Endothelial cell of umbilical vein (primary cell): ENCODE results near the gene SYT14. TPM values are rescaled to one million over a fixed set of nuclear protein-coding genes. Genes with fewer than 3 reads are reported as not detected.
"Not testable (repeated sequence)": the region's sequence is repeated elsewhere in the genome, so short reads cannot be mapped to it uniquely, and the experiment has no call there.

Experiments used
- BruUV-seq: library from RNA; stranded (reverse); fragments of 400-500 nt; replicated peaks from 2 replicates; lab custom pipeline; 2021; lab: Mats Ljungman, UMichigan
- CTCF ChIA-PET: fragments of 300-600, 350-600 bp; sonication (Branson Sonifier 250); formaldehyde crosslinking; loops from one replicate; lab custom pipeline; 2021; ENCODE audit warnings: antibody characterized with exemption, inconsistent platforms; lab: Charles Lee
- POLR2A ChIA-PET: fragments of 300-600, 350-600 bp; sonication (Branson Sonifier 250); formaldehyde crosslinking; loops from one replicate; lab custom pipeline; 2021; ENCODE audit warnings: antibody characterized with exemption, inconsistent platforms; lab: Charles Lee
- DNase-seq: peaks from one replicate; pipeline ENCODE4 v3.0.0-alpha.2; 2011; ENCODE audit warnings: low read depth, low spot score
- FAIRE-seq: peaks from 2 replicates; lab custom pipeline; 2011; peaks lifted over from hg19 to GRCh38; lab: Jason Lieb, UNC
- H2AFZ ChIP-seq: 2 replicates; pipeline ENCODE4 v1.6.0; 2012; ENCODE audit warnings: low read depth, low read length, control low read depth, inconsistent platforms
- H3K27ac ChIP-seq: 2 replicates; pipeline ENCODE4 v1.5.1; 2011; ENCODE audit warnings: low read depth, mild to moderate bottlenecking, control low read depth, low read length, moderate library complexity; ENCODE audit not compliant: insufficient read depth
- H3K27me3 ChIP-seq, 2 experiments: 2 replicates each; pipeline versions ENCODE4 v1.6.0 to v1.6.1; 2011; ENCODE audit warnings: low read length in 2 of 2, mixed read lengths in 1 of 2; ENCODE audit not compliant: control insufficient read depth in 2 of 2, insufficient read depth in 2 of 2
- H3K36me3 ChIP-seq, 2 experiments: 2 replicates in 1 of 2; 3 replicates in 1 of 2; pipeline ENCODE4 v1.5.1; 2011; ENCODE audit warnings: low read length in 2 of 2, mild to moderate bottlenecking in 1 of 2, moderate library complexity in 1 of 2; ENCODE audit not compliant: control insufficient read depth in 2 of 2, insufficient read depth in 2 of 2; ENCODE audit errors: extremely low read depth in 1 of 2
- H3K4me1 ChIP-seq: 3 replicates; pipeline ENCODE4 v1.5.1; 2011; ENCODE audit warnings: mild to moderate bottlenecking, low read length; ENCODE audit not compliant: control insufficient read depth, insufficient read depth; ENCODE audit errors: extremely low read depth
- H3K4me2 ChIP-seq: 2 replicates; pipeline ENCODE4 v1.6.1; 2011; ENCODE audit warnings: low read length, control low read depth, mixed read lengths; ENCODE audit not compliant: insufficient read depth
- H3K4me3 ChIP-seq, 3 experiments: fragments of 200-600 bp in 1 of 3; sonication (generic), shearing (Covaris generic) in 1 of 3; replicated peaks in 1 of 3; 2 replicates each; pipeline ENCODE4 v1.5.1; 2011 to 2016; ENCODE audit warnings: control low read depth in 3 of 3, low read length in 3 of 3, mild to moderate bottlenecking in 2 of 3, inconsistent platforms in 1 of 3, low read depth in 1 of 3, moderate library complexity in 1 of 3; ENCODE audit not compliant: insufficient read depth in 1 of 3
- H3K79me2 ChIP-seq: 2 replicates; pipeline ENCODE4 v1.6.0; 2012; ENCODE audit warnings: low read length, inconsistent platforms; ENCODE audit not compliant: control insufficient read depth, insufficient read depth
- H3K9ac ChIP-seq: replicated peaks from 2 replicates; pipeline ENCODE3; 2011; ENCODE audit warnings: low read length, control low read depth; ENCODE audit not compliant: insufficient read depth; ENCODE audit errors: extremely low read depth
- H3K9me1 ChIP-seq: replicated peaks from 3 replicates; pipeline ENCODE4 v1.6.0; 2011; ENCODE audit warnings: mild to moderate bottlenecking, low read length; ENCODE audit not compliant: control insufficient read depth, insufficient read depth; ENCODE audit errors: extremely low read depth
- H3K9me3 ChIP-seq: replicated peaks from 2 replicates; pipeline ENCODE4 v1.5.1; 2012; ENCODE audit warnings: low read length, inconsistent platforms; ENCODE audit not compliant: control insufficient read depth, insufficient read depth
- H4K20me1 ChIP-seq: replicated peaks from 2 replicates; pipeline ENCODE3; 2011; ENCODE audit warnings: mild to moderate bottlenecking, low read length; ENCODE audit not compliant: control insufficient read depth, insufficient read depth; ENCODE audit errors: extremely low read depth
- CTCF ChIP-seq, 2 donors: IDR thresholded peaks; 1 replicate in 1 of 2; 2 replicates in 1 of 2; pipeline ENCODE4 v1.5.1; 2011; ENCODE audit warnings: low read length in 2 of 2, mild to moderate bottlenecking in 2 of 2, moderate library complexity in 2 of 2, control low read depth in 1 of 2, inconsistent platforms in 1 of 2, low read depth in 1 of 2; ENCODE audit not compliant: insufficient read depth in 1 of 2; ENCODE audit errors: extremely low read depth in 1 of 2
- EZH2 ChIP-seq: IDR thresholded peaks from 2 replicates; pipeline ENCODE4 v1.6.1; 2012; ENCODE audit warnings: borderline replicate concordance, low read depth, mild to moderate bottlenecking, moderate library complexity, low read length, inconsistent platforms; ENCODE audit not compliant: severe bottlenecking
- FOS ChIP-seq: IDR thresholded peaks from 2 replicates; pipeline ENCODE4 v1.6.1; 2011; ENCODE audit warnings: mild to moderate bottlenecking, low read length, moderate library complexity, borderline replicate concordance; ENCODE audit not compliant: insufficient read depth
- GATA2 ChIP-seq: IDR thresholded peaks from 2 replicates; pipeline ENCODE4 v1.7.0; 2011; ENCODE audit warnings: low read depth, mild to moderate bottlenecking, moderate library complexity, mixed read lengths, low read length; ENCODE audit not compliant: insufficient read length, insufficient read depth
- JUN ChIP-seq: IDR thresholded peaks from 2 replicates; pipeline ENCODE4 v1.6.1; 2011; ENCODE audit warnings: borderline replicate concordance, low read depth; ENCODE audit not compliant: insufficient read length, insufficient read depth
- MAX ChIP-seq: IDR thresholded peaks from 2 replicates; pipeline ENCODE4 v1.6.1; 2011; ENCODE audit not compliant: insufficient read depth, insufficient read length
- MYC ChIP-seq: IDR thresholded peaks from one replicate; pipeline ENCODE4 v1.6.1; 2011; ENCODE audit warnings: mild to moderate bottlenecking, low read depth, low read length
- POLR2A ChIP-seq: IDR thresholded peaks from 2 replicates; pipeline ENCODE4 v1.6.1; 2012; ENCODE audit warnings: low read depth, mild to moderate bottlenecking, control low read depth, low read length
- POLR2AphosphoS5 ChIP-seq: IDR thresholded peaks from 2 replicates; pipeline ENCODE4 v1.6.1; 2012; ENCODE audit warnings: low read depth, mild to moderate bottlenecking, control low read depth, low read length, moderate library complexity; ENCODE audit not compliant: insufficient read depth
- dilution Hi-C: fragments of 300-500 bp; cut with MboI; formaldehyde crosslinking; loops from one replicate; pipeline ENCODE4 v1.15.0; 2019; ENCODE audit warnings: low sequenced_read_pairs; ENCODE audit not compliant: extremely low pct_ligation_motif_present
- intact Hi-C: fragments of 100-400 bp; cut with micrococcal nuclease; formaldehyde crosslinking; loops from one replicate; pipeline ENCODE4 v1.10.0; 2022
- polyA plus RNA-seq, 4 experiments: library from polyadenylated mRNA; depleted of rRNA in 3 of 4; stranded (reverse) in 3 of 4; unstranded in 1 of 4; fragments of >200 nt; gene quantifications; 2 replicates each; pipeline versions ENCODE4 v1.2.1 to v1.2.3, GENCODE V29; 2011 to 2012; ENCODE audit warnings: missing spikeins in 1 of 4
- total RNA-seq: library from RNA; stranded (reverse); gene quantifications from 2 replicates; pipeline ENCODE4 v1.2.3, GENCODE V29; 2021

SYT14 gene
- total and polyA plus RNA-seq, 2 donors (not counting 3 experiments of a cell fraction or from before 2014, with no cell fraction given) = 0.08 to 0.18 TPM

DNA sequence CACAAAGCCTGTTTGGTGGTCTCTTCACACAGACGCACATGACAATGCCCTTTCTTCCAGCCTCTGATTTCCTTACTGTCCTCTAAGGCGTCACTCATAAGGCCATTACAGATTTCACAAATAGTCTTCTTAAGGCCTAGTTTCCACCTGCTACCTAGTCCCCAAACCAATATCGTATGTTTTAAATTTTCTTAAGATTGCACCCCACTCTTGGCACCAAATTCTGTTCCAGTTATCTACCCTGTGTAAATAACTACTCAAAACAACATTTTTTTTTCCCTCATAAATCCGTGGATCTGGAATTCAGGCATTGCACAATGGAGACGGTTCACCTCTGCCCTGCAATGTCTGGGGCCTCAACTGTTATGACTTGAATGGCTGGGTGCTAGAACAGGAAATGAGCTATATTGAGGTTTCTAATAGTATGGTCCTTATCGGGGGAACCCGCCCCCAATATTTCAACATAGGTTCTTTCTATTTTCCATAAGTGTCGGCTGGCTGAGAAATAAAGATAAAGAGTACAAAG lies 257.7 kb downstream of the SYT14 start:
- H3K27me3 ChIP-seq = no peaks in the 10 kb centered on the region
- intact Hi-C loops (no loop called here), dilution Hi-C loops (no loop called here)
- no TSS peak for BruUV-seq
- no peaks in the 10 kb centered on the region for H3K9me3 ChIP-seq
- no peaks in the 10 kb centered on the region for H4K20me1 ChIP-seq
- no peak for FAIRE-seq
- no peak overlapping the region for H3K27ac ChIP-seq
- no peaks in the 10 kb centered on the region for H3K79me2 ChIP-seq
- no peak overlapping the region for H3K9ac ChIP-seq
- no peaks in the 10 kb centered on the region for H3K36me3 ChIP-seq
- ChIA-PET CTCF (no interaction called here), POLR2A (no interaction called here)
- DNase-seq = no peak
- H3K4me1 ChIP-seq = no peaks in the 10 kb centered on the region
- H3K4me2 ChIP-seq = no peak overlapping the region
- no peaks in the 10 kb centered on the region for H3K9me1 ChIP-seq
- TF ChIP-seq GATA2 = no peak
- TF ChIP-seq MAX = no peak
- TF ChIP-seq POLR2A = no peak
- TF ChIP-seq EZH2 = no peak
- TF ChIP-seq MYC = no peak
- TF ChIP-seq JUN = no peak
- no peak for TF ChIP-seq CTCF (IDR thresholded peaks at IDR 0.05; ENCODE audit: extremely low read depth in 1 of 2, insufficient read depth in 1 of 2, low read depth in 1 of 2, low read length in 2 of 2)
- TF ChIP-seq FOS = no peak
- no peak for TF ChIP-seq POLR2AphosphoS5
- no peak overlapping the region for H2AFZ ChIP-seq
- no peak overlapping the region for H3K4me3 ChIP-seq

GRCh38 chr1:210196266-210196665 lies 258.2 kb downstream of the SYT14 start:
- H3K9me3 ChIP-seq, H3K9ac ChIP-seq, H3K79me2 ChIP-seq, H3K9me1 ChIP-seq, H3K4me1 ChIP-seq, H3K36me3 ChIP-seq, H3K27me3 ChIP-seq, DNase-seq, CTCF ChIA-PET, H4K20me1 ChIP-seq, intact Hi-C loops, dilution Hi-C loops, BruUV-seq, H2AFZ ChIP-seq, H3K27ac ChIP-seq, POLR2A ChIA-PET, H3K4me3 ChIP-seq, H3K4me2 ChIP-seq, FAIRE-seq: not testable (repeated sequence)
